ENCODE data around the gene VEPH1.
"Not testable (repeated sequence)": the region's sequence is repeated elsewhere in the genome, so short reads cannot be mapped to it uniquely, and the experiment has no call there.

Gene VEPH1

DNA sequence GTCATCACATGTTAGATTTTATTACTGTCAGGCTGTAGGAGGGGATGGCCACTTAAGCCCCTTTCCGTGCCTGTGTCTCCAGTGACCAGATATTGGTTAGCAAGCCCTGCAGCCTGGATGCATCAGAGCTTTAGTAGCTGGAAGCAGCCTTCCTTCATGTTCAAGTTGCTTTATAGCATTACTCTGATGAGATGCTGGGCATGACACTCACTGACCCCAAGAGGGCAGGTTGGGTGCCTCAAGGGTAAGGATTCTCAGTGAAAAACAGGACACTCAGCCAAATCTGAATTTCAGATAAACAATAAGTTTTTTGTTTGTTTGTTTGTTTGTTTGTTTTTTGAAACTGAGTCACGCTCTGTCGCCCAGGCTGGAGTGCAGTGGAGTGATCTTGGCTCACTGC, 135.0 kb downstream of the VEPH1 start:
- Mint-ChIP-seq H3K27me3 (no peaks in the 10 kb centered on the region), H3K9me3 (no peaks in the 10 kb centered on the region), H3K4me1 (no peaks in the 10 kb centered on the region), H3K4me3 (no peak overlapping the region), H3K27ac (no peak overlapping the region), H3K36me3 (no peaks in the 10 kb centered on the region)
- ATAC-seq (replicated peaks) (no peak), DNase-seq (no peak)

DNA sequence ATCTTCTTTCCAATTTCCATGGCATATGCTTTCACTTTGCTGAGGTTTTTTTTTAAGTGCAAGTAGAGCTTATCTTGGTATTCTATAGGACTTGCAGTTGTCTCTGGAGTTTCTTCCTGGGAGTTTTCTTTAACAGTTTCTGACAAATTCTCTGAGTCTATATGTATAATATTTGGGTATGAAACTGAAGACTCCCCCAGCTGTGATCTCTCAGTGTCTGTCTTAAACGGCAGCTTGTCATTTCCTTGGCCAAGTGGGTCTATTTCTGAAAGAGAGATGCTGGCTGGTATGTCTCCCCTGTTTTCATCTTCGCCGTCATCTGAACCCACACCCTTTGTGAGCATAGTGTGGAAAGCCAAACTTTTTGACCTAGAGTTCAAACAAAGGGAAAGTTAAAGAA, 139.8 kb downstream of the VEPH1 start:
- H3K9me3 Mint-ChIP-seq, result no peaks in the 10 kb centered on the region
- ATAC-seq (replicated peaks) (no peak), DNase-seq (no peak)
- no peak overlapping the region for H3K4me3 Mint-ChIP-seq
- no peak overlapping the region for H3K27ac Mint-ChIP-seq
- H3K27me3 Mint-ChIP-seq, result no peaks in the 10 kb centered on the region
- no peaks in the 10 kb centered on the region for H3K36me3 Mint-ChIP-seq
- no peaks in the 10 kb centered on the region for H3K4me1 Mint-ChIP-seq

DNA sequence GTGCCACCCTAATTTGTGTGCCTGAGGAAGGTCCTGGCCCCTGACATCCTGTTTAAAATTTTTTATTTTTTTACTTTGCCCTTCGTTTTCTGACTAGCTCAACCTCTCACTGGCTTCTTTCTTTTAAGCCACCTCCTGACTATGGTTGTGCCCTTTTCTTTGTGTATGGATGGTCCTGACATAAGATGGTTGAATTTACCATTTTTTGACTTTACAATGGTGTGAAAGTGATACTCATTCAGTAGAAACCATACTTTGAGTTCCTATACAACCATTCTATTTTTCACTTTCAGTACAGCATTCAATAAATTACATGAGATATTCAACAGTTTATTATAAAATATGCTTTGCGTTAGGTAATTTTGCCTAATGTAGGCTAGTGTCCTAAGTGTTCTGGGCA, 140.9 kb downstream of the VEPH1 start:
- Mint-ChIP-seq H3K9me3 (no peaks in the 10 kb centered on the region), H3K36me3 (no peaks in the 10 kb centered on the region), H3K27ac (no peak overlapping the region), H3K27me3 (no peaks in the 10 kb centered on the region), H3K4me1 (no peaks in the 10 kb centered on the region), H3K4me3 (no peak overlapping the region)
- DNase-seq (no peak), ATAC-seq (replicated peaks) (no peak)

DNA sequence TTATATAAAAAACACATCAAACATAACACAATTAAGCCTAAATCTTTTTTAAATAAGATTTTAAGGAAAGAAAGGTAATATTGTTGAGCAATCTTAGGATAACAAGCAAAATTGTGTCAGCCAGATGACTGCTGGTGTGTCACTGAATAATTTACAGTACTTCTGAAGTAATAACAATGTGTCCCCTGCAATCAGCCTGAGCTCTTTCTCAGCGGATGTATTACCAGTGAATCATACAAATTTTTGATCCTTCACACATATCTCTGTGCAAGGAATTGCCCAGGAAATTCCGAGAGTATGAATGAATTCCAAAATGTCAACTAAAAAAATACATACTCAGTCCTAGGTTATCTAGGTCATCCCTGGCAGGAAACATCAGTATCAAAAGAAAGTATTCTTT, 143.2 kb downstream of the VEPH1 start:
- Mint-ChIP-seq H3K9me3 (no peaks in the 10 kb centered on the region), H3K27me3 (peaks cover 0 to 3% of the 10 kb centered on the region in 2 donors)
- DNase-seq, result no peak

DNA sequence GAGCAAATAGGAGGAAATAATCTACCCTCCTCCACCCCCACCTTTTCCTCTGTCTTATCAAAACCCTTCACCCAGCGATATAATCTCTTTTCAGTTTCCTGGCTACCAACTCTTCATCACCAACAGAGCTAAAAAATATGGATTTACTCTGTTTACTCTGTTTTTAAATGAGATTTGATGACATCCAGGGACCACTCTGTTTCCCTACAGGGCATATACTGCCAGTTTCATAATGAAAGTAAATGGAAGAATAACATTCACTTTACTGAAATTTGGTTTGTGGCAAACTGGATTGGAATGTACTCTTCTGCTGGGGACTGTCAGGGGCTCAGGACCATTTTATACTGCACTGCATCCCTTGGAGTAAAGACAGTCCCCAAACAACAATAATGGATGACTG, 146.7 kb downstream of the VEPH1 start:
- no peak for ATAC-seq (replicated peaks)
- no peak for DNase-seq
- Mint-ChIP-seq H3K36me3 (no peaks in the 10 kb centered on the region), H3K27me3 (peaks cover 0 to 3% of the 10 kb centered on the region in 2 donors), H3K4me1 (no peaks in the 10 kb centered on the region), H3K27ac (no peak overlapping the region), H3K4me3 (no peak overlapping the region), H3K9me3 (peaks cover 0 to under 1% of the 10 kb centered on the region in 2 donors)

More for the DNA sequence above, 143.2 kb downstream of the VEPH1 start:
- no peaks in the 10 kb centered on the region for H3K4me1 Mint-ChIP-seq
- H3K36me3 Mint-ChIP-seq, result no peaks in the 10 kb centered on the region
- H3K27ac Mint-ChIP-seq, result no peak overlapping the region
- no peak overlapping the region for H3K4me3 Mint-ChIP-seq
- ATAC-seq (replicated peaks), result no peak

DNA sequence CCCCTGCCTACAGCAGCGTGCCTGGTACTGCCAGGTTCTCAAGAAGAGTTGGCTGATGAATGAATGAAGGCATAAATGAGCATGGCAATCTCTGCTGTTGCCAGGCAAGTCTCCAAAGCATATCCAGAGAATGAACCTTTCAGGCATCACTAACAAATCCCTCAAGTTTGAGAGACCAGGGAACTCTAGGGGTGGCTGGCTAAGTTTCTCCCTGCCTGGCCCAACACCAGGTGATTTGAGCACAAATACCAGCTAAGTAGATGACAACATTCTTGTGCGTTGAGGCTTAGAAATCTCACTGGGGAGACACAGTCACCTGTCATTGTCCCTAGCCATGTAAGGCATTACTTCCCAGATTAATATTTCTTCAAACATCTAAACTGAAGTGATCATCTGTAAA, 147.9 kb downstream of the VEPH1 start:
- H3K36me3 Mint-ChIP-seq, result no peaks in the 10 kb centered on the region
- DNase-seq, result no peak
- H3K27me3 Mint-ChIP-seq, result peaks cover 0 to 3% of the 10 kb centered on the region in 2 donors
- H3K9me3 Mint-ChIP-seq, result peaks cover 0 to 2% of the 10 kb centered on the region in 2 donors
- no peak overlapping the region for H3K4me3 Mint-ChIP-seq
- H3K27ac Mint-ChIP-seq, result no peak overlapping the region
- no peak for ATAC-seq (replicated peaks)
- H3K4me1 Mint-ChIP-seq, result no peaks in the 10 kb centered on the region

DNA sequence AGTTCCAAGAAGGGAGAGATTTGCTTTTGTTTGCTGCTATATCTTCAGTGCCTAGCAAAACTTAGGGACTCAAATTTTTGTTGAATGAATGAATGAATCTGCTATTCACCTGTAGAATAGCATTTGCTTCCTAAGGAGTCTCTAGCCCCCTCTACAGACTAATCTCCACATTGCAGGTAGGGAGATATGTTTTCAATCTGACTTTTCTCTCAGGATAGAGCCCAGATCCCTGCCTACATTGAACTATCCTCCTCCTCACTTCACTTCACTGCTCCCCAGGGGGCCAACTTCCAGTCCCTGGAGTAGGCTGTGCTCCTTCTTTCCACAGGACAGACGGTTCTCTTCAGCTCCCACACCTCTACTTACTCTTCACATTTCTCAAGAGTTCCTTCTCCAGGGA, 148.5 kb downstream of the VEPH1 start:
- Mint-ChIP-seq H3K4me1 (no peaks in the 10 kb centered on the region), H3K4me3 (no peak overlapping the region), H3K27me3 (peaks cover 0 to 3% of the 10 kb centered on the region in 2 donors), H3K36me3 (no peaks in the 10 kb centered on the region), H3K27ac (no peak overlapping the region), H3K9me3 (peaks cover 0 to 4% of the 10 kb centered on the region in 2 donors)
- ATAC-seq (replicated peaks) (no peak), DNase-seq (no peak)

DNA sequence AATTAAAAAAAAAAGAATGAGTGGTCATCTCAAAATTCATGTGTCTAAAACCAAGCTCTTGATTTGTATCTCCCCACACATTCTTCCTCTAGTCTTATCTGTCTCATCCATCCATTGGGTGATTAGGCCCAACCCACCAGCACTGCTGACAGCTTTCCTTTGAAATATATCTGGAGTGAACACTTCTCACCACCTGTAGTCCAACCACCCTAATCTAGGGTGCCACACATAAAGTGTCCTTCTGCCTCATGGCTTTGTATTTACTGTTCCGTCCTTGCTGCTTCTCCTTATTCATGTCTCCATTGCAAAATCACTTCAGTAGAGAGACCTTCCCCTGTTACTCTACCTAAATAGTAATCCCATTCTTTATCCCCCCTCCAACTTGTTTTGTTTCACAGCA, 149.0 kb downstream of the VEPH1 start:
- no peak overlapping the region for H3K4me3 Mint-ChIP-seq
- ATAC-seq (replicated peaks), result no peak
- H3K36me3 Mint-ChIP-seq, result no peaks in the 10 kb centered on the region
- no peak overlapping the region for H3K27ac Mint-ChIP-seq
- no peaks in the 10 kb centered on the region for H3K4me1 Mint-ChIP-seq
- DNase-seq, result no peak
- peaks cover 0 to 3% of the 10 kb centered on the region in 2 donors for H3K27me3 Mint-ChIP-seq
- H3K9me3 Mint-ChIP-seq, result peaks cover 0 to 4% of the 10 kb centered on the region in 2 donors

DNA sequence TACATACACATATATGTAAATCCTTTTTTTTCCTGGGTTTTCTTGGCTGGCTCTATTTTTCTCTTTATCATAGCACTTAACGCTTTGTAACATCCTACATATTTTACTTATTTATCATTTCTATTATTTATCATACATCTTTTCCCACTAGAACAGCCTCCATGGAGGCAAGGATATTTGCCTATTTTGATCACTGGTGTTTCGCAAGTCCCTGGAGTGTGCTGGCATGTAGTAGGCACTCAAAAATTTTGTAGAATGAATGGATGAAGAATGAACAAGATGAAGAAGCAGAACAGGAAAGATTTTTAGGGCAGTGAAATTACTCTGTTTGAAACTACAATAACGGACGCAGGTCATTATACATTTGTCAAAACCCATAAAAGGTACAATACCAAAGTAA, 149.6 kb downstream of the VEPH1 start:
- Mint-ChIP-seq H3K27ac (no peak overlapping the region), H3K4me1 (peaks cover 0 to 1% of the 10 kb centered on the region in 2 donors), H3K9me3 (peaks cover 0 to 5% of the 10 kb centered on the region in 2 donors), H3K36me3 (no peaks in the 10 kb centered on the region), H3K4me3 (no peak overlapping the region), H3K27me3 (peaks cover 2 to 3% of the 10 kb centered on the region in 2 donors)
- no peak for ATAC-seq (replicated peaks)
- DNase-seq, result no peak

DNA sequence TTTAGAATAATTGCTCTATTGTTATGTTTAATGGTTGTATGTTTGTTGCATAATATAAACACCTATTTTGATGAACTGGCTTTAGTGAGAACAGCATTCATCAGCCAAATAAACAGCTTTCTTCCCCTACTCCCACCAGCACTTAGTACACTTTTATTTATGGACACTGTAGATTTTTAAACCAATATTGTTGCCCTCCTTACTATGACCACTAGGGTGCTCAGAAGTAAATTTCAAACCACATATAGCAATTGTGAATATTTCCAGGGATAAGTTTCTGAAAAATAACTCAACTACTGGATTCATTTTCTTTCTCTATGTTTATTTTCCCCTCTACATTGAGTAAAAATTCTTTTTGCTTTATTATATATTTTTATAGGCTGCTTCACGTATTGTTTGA, 151.2 kb downstream of the VEPH1 start:
- peaks cover 3 to 6% of the 10 kb centered on the region in 2 donors for H3K27me3 Mint-ChIP-seq
- H3K27ac Mint-ChIP-seq, result no peak overlapping the region
- no peak overlapping the region for H3K4me3 Mint-ChIP-seq
- DNase-seq (no peak), ATAC-seq (replicated peaks) (no peak)
- peaks cover 0 to 5% of the 10 kb centered on the region in 2 donors for H3K4me1 Mint-ChIP-seq
- H3K36me3 Mint-ChIP-seq, result no peaks in the 10 kb centered on the region
- peaks cover 0 to 7% of the 10 kb centered on the region in 2 donors for H3K9me3 Mint-ChIP-seq

DNA sequence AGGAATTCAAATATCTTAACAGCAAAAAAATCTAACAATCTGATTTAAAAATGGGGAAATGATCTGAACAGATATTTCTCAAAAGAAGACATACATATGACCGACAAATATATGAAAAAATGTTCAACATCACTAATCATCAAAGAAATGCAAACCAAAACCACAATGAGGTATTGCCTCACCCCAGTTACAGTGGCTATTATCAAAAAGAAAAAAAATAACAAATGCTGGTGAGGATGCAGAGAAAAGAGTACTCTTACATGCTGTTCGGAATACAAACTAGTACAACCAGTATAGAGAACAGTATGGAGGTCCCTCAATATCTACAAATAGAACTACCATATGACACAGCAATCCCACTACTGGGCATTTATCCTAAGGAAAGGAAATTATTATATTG, 152.6 kb downstream of the VEPH1 start:
- H3K36me3 Mint-ChIP-seq; H3K4me1 Mint-ChIP-seq; H3K27me3 Mint-ChIP-seq; ATAC-seq (replicated peaks); DNase-seq; H3K27ac Mint-ChIP-seq; H3K9me3 Mint-ChIP-seq; H3K4me3 Mint-ChIP-seq: not testable (repeated sequence)

DNA sequence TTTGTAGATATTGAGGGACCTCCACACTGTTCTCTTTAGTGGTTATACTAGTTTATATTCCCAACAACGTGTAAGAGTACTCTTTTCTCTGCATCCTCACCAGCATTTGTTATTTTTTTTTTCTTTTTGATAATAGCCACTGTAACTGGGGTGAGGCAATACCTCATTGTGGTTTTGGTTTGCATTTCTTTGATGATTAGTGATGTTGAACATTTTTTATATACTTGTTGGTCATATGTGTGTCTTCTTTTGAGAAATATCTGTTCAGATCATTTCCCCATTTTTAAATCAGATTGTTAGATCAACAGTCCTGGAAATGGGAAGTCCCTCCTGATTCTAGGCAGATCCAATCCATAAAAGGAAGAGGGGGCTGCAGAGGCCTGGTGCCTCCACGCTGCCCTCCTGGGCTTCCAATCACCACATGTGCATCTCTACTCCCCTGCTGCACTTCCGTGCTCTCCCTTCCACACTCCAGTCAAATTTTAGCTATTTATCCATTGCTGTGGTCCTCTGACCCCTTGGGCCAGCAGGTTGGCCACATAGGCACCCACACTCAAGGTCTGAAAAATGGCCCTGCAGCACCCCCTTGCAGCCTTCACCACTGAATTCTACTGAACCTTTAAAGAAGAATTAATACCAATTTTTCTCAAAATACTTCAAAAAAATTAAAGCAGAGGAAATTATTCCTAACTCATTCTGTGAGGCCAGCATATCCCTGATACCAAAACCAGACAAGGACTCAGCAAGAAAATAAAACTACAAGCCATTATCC, 154.7 kb downstream of the VEPH1 start:
- H3K4me3 Mint-ChIP-seq; H3K27ac Mint-ChIP-seq; DNase-seq; ATAC-seq (replicated peaks); H3K27me3 Mint-ChIP-seq; H3K9me3 Mint-ChIP-seq; H3K36me3 Mint-ChIP-seq; H3K4me1 Mint-ChIP-seq: not testable (repeated sequence)

DNA sequence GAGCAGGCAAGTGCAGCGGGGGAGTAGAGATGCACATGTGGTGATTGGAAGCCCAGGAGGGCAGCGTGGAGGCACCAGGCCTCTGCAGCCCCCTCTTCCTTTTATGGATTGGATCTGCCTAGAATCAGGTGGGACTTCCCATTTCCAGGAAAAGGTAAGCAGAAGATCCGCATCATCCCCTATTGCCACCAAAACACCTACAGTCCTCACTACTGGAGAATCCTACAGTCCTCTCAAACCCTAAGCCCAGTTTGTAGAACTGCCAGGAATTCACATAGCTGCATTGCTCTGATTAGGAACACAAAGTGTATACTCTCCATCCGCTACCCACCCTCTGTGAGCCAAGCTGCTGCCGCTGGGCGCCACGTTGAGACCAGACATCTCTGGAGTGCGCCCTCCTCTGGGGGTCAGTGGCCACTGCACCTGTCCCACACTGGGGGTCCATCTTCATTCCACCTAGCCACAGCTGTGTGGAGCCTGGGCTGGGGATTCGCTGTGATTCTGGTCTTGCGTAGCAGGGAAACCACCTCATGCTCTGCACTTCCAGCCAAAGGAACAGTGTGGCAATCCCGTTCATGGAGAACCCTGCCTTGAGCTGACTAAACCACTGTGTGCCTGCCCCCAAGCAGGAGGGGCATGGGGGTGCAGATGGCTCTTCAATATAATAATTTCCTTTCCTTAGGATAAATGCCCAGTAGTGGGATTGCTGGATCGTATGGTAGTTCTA, 155.5 kb downstream of the VEPH1 start:
- peaks cover 0 to 6% of the 10 kb centered on the region in 2 donors for H3K27me3 Mint-ChIP-seq
- no peaks in the 10 kb centered on the region for H3K36me3 Mint-ChIP-seq
- no peak overlapping the region for H3K27ac Mint-ChIP-seq
- peaks cover 0 to 5% of the 10 kb centered on the region in 2 donors for H3K4me1 Mint-ChIP-seq
- DNase-seq (no peak), ATAC-seq (replicated peaks) (no peak)
- no peak overlapping the region for H3K4me3 Mint-ChIP-seq
- peaks cover 0 to 11% of the 10 kb centered on the region in 2 donors for H3K9me3 Mint-ChIP-seq

DNA sequence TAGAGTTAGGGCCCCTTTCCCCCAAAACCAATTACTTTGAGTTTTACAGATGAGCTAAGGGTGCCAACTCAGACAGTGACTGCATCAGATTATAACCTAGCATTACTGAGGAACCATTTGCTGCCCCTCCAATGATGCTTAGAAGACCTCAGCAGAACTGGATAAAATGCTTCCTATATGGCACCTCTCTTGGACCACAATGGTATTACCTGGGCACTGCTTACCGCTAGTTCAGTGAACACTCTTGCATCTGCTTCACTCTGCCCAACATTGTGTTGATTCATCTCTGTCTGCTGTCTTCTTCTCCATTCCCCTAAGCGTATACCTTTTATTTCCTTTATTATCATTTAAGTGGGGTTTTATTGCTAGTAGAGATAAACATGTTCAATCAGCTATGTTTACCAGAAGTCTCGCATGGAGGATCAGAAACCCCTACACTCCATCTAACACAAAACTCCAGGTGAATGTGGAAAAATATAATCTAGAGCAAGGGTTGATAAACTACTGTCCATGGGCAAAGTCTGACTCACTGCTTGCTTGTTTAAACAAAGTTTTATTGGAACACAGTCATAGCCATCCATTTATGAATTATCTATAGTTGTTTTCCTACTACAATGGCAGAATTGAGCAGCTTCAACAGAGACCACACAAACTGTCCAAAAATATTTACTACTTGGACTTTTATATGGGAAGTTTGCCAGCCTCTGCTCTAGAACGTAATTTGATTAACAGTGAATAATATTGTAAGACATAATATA, 166.8 kb downstream of the VEPH1 start:
- ATAC-seq (replicated peaks) (no peak), DNase-seq (no peak)
- Mint-ChIP-seq H3K9me3 (peaks cover 4 to 5% of the 10 kb centered on the region in 2 donors), H3K4me3 (no peak overlapping the region), H3K36me3 (peaks cover 0 to 2% of the 10 kb centered on the region in 2 donors), H3K27me3 (no peaks in the 10 kb centered on the region), H3K27ac (no peak overlapping the region), H3K4me1 (no peaks in the 10 kb centered on the region)

All from stimulated activated naive B cell treated with anti-CD40 and anti-IgM and Interleukin-4, amounts not matched to agents 10 μg/mL and 1 μg/mL and 100 μg/mL, for 72 hours (primary cell).